Neural progenitor cell (in vitro differentiated cells): ENCODE measurements around the gene RNF150.

Source experiments
- CTCF ChIP-seq: fragments of 200-600 bp; sonication (generic); IDR thresholded peaks from 2 replicates; pipeline ENCODE4 v1.5.1; 2017; ENCODE audit warnings: antibody characterized with exemption, mild to moderate bottlenecking
- EZH2 ChIP-seq: fragments of 200-600 bp; sonication (generic); IDR thresholded peaks from 2 replicates; pipeline ENCODE4 v1.6.1; 2017; ENCODE audit warnings: antibody characterized with exemption, mild to moderate bottlenecking, moderate library complexity

GRCh38 chr4:141054446-141054845 lies 78.8 kb downstream of the RNF150 start:
- TF ChIP-seq EZH2 (no peak), CTCF (no peak)
